ENCODE data around the gene LYPD4. TPM values are rescaled to one million over a fixed set of nuclear protein-coding genes. Genes with fewer than 3 reads are reported as not detected.

LYPD4 gene
- total RNA-seq, 1 experiment from 2014 or later, result not detected

DNA sequence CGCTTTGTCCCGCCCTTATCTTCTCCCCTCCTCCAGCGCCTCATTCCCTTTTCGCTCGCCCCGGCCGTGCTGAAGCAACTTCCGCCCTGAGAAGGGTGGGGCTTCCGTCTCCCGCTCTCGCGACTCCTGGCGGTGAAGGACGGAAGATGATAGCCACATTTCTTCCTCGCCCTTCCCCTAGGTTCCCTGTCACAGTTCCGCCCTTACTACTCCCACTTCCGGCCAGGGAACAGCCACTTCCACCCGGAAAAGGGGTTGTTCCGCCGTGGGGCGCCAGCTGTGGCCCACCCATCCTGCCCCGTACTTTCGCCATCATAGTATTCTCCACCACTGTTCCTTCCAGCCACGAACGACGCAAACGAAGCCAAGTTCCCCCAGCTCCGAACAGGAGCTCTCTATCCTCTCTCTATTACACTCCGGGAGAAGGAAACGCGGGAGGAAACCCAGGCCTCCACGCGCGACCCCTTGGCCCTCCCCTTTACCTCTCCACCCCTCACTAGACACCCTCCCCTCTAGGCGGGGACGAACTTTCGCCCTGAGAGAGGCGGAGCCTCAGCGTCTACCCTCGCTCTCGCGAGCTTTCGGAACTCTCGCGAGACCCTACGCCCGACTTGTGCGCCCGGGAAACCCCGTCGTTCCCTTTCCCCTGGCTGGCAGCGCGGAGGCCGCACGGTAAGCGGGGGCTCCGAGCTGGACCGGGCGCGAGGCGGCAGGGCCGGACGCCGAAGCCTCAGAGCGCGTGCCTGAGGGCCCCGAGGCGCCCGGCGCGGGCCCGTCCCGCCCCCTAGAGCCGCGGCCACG, 15.3 kb upstream of the LYPD4 start, which contains the start of gene RPS19:
Gene RPS19, plus strand, starts transcription at position 638 of the 801 bp plus-strand sequence. CDS start 520 bp downstream, outside the sequence.
- in situ Hi-C loops (cut with HindIII; ENCODE audit: low sequenced_read_pairs), result no loop called here
- DNase-seq (ENCODE audit: low spot score), result peak; percentile 100

DNA sequence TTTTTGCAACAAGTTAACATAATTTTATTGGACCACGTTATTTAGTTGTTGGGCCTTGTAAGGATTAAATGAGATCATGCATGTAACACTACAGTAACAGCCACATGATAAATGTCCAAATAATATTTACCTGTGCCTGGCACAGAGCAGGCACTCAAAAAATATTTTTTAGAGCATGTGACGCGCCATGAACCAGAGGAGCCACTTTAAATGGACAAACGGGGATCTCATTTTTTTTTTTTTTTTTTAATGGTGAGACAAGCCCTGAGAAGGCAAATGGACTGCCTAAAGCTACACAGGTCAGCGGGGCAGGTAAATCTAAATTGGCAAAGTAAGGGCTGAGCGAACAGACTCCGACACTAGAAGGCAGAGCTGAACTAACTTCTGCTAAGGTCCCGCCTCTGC, 14.7 kb upstream of the LYPD4 start:
- in situ Hi-C loops (cut with HindIII; ENCODE audit: low sequenced_read_pairs), result no loop called here
- no peak for DNase-seq (ENCODE audit: low spot score)

DNA sequence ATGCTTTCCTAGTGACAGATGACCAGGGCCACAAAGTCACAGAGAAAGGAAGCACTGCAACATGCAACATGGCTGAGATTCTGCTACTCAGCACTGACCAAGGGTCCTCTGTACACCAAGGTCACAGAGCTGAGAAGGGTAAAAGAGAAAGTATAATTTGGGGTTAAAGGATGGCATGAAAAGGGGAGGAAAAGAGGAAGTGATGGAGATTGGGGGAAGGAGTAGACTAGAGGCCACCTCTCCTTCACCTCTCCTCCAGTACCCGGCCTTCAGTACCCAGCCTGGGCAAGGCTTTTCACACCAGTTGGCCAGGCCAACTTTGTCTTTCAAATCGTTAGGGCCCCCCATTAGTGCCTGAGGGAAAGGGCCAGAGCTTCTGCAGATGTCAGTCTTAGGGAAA, 9.3 kb upstream of the LYPD4 start:
- in situ Hi-C loops (cut with HindIII; ENCODE audit: low sequenced_read_pairs), result no loop called here
- DNase-seq (ENCODE audit: low spot score), result no peak

DNA sequence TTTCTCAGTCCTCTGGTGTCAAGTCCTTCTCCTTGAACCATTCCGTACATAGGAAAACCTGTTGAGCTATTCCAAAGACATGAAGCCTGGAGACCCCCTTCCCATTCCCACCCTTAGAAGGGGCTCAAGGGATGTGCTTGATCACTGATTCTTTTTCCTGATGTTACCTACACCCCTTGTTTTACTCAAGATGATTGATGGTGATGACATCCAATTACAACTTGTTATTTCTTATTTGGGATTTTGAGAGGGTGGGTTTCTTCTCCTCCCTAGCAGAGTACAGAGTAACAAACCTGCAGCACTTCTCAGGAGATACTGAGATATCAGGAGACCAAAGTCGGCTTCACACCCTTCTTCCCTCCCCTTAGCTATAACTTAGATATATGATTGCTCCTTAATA, 8.9 kb upstream of the LYPD4 start:
- DNase-seq (ENCODE audit: low spot score), result no peak
- in situ Hi-C loops (cut with HindIII; ENCODE audit: low sequenced_read_pairs), result no loop called here

DNA sequence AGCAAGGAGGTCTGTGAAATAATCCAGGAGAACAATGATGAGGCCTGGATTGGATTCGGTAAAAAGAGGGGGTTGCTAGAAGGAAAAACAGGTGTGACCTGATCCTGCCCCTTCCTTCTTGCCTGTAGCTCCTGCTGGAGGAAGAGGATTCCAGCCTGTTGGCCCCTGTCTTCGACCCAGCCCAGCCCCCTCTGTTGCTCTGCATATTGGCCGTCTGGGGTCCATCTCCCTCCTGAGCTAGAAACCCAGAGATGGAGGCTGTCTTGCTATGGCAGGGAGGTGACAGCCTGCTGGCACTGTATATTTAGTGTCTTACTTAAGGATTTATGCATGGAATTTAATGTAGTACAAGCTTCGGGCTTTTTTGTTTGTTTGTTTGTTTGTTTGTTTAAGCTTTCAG, 7.0 kb upstream of the LYPD4 start:
- in situ Hi-C loops (cut with HindIII; ENCODE audit: low sequenced_read_pairs), result no loop called here
- DNase-seq (ENCODE audit: low spot score), result no peak

DNA sequence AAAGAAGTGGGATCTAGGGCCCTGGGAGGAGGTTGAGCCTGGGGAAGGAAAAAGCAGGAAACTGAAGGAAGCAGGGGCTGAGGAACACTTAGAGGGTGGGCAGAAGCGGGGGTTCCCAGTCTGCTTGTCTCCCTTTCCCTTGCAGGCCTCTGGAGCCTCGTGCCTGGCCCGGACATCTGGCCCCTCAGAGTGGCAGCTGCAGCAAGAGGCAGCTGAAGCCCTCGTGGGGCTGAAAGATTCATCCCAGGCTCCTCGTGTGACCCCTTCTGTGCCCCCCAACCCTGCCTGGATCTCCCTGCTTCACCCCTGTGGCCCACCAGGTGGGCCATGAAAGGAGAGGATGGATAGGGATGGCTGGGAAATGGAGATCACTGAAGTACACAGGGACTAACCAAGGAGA, 5.9 kb upstream of the LYPD4 start:
- DNase-seq (ENCODE audit: low spot score), result no peak
- in situ Hi-C loops (cut with HindIII; ENCODE audit: low sequenced_read_pairs), result no loop called here

DNA sequence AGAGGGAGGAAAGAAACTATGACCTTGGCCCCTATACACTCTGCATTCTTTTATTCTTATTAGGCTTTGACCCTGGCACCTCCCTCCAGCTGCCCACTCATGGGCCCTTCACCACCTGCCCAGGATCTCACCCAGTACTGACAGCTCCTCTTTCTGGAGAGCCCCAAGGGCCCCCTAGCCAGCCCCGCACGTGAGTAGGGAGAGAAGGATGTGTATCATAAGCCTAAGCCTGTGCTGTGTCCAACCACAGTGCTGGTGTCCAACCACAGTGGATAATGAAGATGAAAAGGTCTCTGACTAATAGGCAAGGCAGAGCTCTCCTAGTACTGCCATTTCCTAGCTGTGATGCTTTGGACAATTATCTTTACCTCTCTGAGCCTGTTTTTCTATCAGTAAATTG, 4.6 kb upstream of the LYPD4 start:
- no peak for DNase-seq (ENCODE audit: low spot score)
- in situ Hi-C loops (cut with HindIII; ENCODE audit: low sequenced_read_pairs), result no loop called here

DNA sequence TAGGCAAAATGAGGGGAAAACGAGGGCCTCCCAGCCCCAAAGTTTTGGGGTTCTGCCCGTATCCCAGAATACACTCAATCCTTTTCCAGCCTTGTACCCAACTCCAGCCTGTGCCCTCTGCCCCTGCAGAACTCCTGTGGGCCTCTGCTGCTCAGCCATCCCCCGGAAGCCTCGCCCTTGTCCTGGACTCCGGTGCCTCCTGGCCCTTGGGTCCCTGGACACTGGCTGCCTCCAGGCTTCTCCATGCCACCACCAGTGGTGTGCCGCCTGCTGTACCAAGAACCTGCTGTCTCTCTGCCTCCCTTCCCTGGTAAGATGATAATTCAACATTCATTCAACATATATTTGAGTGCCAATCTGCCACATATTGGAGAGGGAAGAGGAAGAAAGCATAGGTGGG, 4.2 kb upstream of the LYPD4 start:
- in situ Hi-C loops (cut with HindIII; ENCODE audit: low sequenced_read_pairs), result no loop called here
- no peak for DNase-seq (ENCODE audit: low spot score)

DNA sequence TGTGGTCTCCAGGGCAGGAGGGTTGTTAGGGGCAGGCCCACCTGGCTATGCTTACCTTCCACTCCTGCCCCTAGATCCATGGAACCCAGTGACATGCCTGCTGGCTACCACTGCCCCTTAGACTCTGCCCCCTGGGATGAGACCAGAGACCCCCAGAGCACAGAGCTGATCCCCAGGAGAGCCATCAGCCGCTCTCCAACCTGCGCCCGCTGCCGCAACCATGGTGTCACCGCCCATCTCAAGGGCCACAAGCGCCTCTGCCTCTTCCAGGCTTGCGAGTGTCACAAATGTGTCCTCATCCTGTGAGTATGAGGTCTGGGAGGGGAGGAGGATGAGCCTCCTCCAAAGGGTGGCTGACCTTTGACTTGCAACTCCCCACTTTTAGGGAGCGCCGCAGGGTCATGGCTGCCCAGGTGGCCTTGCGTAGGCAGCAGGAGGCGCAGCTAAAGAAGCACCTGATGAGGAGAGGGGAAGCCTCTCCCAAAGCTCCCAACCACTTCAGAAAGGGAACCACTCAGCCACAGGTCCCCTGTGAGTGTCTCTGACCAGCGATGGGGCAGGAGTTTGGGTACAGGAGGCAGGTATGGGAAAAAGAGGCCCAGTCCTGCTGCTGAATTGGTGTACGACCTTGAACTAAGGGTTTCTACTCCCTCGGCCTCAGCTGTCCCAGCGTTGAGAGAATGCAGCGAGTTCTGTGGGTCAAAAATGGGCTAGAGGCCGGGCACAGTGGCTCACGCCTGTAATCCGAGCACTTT, 3.0 kb upstream of the LYPD4 start:
- DNase-seq (ENCODE audit: low spot score), result no peak
- in situ Hi-C loops (cut with HindIII; ENCODE audit: low sequenced_read_pairs), result no loop called here

DNA sequence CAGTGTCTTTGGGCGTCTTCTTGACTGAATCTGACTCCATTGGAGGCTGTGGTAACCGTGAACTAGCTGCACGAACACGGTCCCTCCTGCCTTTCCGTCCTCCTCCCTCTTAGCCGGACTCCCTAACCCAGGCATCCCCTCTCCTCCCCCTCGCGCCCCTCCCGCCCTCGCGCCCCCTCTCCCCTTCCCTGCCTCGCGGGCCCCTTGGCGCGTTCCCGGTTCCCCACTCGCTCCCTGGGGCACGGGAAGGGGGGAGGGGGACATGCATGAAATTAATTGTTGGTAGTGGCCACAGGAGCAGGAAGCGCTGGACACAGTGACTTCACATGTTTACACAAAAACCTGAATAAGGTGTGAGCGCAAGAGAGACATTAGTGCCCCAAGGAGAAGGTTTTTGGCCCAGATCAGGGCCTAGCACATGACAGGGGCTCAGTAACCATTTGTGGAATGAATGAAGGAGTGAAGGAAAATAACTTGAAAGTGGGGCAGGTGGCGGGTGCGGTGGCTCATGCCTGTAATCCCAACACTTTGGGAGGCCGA, 638 bp upstream of the LYPD4 start:
- in situ Hi-C loops (cut with HindIII; ENCODE audit: low sequenced_read_pairs), result no loop called here
- DNase-seq (ENCODE audit: low spot score), result no peak

DNA sequence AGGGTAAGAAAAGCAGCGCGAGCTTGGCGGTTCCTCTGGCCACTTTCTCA, 343 bp upstream of the LYPD4 start, which contains the start of gene DMRTC2:
Gene DMRTC2, plus strand, starts transcription at position 42 of the 50 bp plus-strand sequence. CDS start 2,387 bp downstream, outside the sequence.
- DNase-seq (ENCODE audit: low spot score), result no peak
- in situ Hi-C loops (cut with HindIII; ENCODE audit: low sequenced_read_pairs), result no loop called here

DNA sequence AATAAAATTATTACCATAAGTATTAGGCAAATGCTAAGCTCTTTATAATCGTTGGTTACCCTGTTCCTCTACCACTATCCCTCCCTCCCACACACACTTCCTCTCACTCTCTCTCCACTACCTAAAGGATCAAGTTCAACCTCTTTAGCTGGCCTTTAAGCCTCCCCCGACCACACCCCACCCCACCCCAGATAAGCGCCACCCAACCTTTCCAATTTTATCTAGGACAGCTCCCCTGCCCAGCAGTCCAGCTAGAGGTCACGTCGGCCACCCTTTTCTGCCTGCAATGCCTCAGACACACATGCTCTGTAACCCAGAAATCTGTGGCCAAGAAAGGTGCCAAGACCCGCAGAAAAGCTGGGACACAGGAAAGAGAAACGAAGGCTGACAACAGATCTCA, 1.1 kb downstream of the LYPD4 start:
- no peak for DNase-seq (ENCODE audit: low spot score)
- in situ Hi-C loops (cut with HindIII; ENCODE audit: low sequenced_read_pairs), result no loop called here

DNA sequence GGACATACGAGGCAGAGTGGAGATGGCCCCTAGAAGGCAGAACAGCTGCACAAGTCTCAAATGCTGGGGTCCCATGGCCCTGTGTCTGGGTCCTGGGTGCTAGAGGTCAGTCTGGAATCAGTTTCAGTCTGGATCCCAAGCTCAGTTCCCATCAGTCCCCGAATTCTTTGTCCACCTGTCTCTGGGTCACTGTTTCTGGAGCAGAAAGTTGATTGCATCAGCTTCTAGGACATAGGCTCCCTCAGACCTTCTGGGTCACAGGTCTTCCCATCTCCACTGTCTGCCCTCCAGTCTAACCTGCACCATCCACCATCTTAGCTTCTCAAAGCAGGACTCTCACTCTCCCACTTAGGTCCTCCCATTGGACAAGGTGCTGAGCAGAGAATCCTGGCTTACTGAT, 5.3 kb downstream of the LYPD4 start:
- in situ Hi-C loops (cut with HindIII; ENCODE audit: low sequenced_read_pairs), result no loop called here
- DNase-seq (ENCODE audit: low spot score), result no peak

DNA sequence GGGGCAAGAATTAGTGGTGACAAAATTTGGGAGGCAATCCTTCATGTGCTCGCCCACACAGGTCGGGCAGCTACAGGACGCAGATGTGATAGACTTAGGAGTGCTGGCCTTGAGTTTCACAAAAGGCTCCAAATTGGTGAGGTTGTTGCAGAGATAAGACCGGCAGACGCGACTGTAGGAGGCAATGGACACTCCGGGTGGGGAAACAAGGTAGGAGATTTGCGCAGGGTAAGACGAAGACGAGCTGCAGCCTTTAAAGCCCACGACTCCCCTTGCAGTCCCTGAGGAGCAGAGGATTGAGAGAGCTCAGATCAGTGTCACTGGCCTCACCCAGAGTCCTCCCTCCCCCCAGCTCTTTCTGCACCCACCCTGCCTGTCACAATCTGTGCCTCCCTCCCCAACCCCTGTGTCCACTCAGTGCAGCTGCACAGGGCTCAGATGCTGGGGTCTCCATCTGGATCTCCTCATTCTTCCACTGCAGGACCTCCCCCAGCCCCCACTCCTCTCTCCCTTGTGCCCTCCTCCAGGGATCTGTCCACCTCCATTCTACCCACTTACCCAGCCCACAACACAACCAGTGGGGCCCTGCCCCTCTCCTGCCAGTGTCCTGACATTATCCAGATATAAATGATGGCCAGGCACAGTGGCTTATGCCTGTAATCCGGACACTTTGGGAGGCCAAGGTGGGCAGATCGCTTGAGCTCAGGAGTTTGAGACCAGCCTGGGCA, 6.3 kb downstream of the LYPD4 start:
- in situ Hi-C loops (cut with HindIII; ENCODE audit: low sequenced_read_pairs), result no loop called here
- DNase-seq (ENCODE audit: low spot score), result no peak

DNA sequence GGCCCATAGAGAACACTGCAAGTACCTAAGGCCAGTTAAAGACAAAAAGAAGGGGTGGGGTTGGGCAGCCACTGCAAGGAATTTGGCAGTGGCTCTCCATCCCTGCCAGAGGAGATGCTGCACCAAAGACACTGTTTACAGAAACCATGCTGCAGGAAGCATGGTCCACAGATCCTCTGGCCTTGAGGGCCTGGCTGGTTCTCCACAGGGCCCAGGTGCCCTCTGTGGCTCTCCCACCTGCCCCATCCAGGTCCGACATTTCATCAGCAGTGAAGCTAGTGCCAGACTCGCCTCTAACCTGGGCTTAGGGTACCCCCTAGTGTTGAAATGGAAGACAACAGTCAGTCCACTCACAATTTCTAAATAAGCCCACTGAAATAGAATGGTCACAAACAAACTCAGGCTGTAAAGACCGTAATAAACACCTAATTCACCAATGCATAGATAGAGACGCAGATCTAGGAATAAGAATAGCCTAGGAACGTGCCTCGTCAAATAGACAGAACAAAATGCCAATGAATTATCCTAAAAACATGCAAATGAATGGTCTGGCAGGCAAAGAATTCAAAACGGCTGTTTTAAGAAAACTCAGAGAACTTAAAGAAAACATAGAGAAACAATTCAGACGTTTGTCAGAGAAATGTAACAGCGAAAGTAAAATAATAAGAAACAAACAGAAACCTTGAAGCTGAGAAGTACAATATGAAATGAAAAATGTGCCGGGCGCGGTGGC, 23.3 kb downstream of the LYPD4 start:
- in situ Hi-C loops (cut with HindIII; ENCODE audit: low sequenced_read_pairs), result no loop called here
- peak; percentile 27 for DNase-seq (ENCODE audit: low spot score)

DNA sequence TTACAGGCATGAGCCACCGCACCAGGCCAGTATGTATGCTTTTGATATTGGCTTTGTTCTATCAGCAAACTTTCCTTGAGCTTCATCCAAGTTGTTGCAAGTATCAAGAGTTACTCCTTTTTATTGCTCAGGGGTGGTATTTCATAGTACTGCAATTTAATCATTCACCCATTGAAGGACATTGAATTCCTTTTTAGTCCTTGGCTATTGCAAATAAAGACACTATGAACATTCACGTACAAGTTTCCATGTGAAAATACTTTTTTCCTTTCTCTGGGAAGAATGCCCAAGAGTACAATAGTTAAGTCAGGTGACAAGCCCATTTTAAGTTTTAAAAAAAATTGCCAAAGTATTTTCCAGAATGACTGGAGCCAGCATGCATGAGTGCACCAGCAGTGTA, 27.7 kb downstream of the LYPD4 start:
- no peak for DNase-seq (ENCODE audit: low spot score)
- in situ Hi-C loops (cut with HindIII; ENCODE audit: low sequenced_read_pairs), result no loop called here

DNA sequence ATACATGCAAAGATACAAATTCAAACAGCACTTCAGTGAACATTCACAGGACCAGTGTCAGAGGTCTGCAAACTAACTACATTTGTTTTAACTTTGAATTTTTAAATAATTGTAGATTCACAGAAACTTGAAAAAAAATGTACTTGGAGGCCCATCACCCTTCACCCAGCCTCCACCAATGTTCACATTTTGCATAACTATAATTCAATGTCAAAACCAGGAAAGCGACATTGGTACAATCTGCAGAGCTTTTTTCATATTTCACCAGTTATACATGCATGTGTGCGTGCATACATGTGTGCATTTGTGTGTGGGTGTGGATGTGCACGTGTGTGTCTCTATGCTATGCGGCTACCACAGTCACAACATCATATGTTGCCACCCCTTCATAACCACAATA, 29.2 kb downstream of the LYPD4 start:
- no peak for DNase-seq (ENCODE audit: low spot score)
- in situ Hi-C loops (cut with HindIII; ENCODE audit: low sequenced_read_pairs), result no loop called here

DNA sequence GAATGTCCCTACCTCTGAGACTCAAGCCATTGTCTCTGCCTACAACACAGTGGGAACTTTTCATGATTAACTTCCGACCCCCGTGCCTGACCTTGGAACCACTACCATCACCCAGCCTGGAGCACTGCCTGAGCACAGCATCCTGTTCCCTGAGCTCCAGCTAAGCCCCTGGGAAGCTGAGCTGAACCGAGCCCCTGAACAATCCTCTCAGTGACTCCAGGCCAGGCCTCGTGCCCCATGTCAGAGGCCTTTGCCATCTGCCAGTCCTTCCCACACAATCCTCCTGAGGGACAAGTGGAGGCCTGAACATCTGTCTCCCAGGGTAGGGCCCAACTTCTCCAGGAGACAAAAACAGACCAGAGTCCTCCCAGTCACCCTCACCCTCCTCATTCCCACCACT, 30.6 kb downstream of the LYPD4 start:
- in situ Hi-C loops (cut with HindIII; ENCODE audit: low sequenced_read_pairs), result no loop called here
- DNase-seq (ENCODE audit: low spot score), result no peak

DNA sequence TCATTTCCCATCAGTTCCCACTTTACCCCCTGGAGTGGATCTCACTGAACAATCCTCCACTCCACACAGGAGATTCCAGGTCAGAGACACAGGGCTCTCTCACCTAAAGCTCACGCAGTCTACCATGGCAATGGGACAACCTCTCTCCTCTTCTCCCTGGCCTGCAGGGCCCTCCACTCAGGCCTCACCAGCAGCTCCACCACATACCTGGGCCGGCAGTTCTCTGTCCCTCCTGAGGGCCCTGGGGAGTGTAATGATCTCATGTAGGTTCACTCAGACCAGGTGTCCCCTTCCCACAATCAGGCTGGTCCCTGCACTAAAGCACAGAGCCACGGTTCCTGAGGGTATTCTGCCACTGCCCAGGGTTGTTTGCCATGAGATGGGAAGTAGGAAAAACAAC, 32.5 kb downstream of the LYPD4 start:
- no peak for DNase-seq (ENCODE audit: low spot score)
- in situ Hi-C loops (cut with HindIII; ENCODE audit: low sequenced_read_pairs), result no loop called here

DNA sequence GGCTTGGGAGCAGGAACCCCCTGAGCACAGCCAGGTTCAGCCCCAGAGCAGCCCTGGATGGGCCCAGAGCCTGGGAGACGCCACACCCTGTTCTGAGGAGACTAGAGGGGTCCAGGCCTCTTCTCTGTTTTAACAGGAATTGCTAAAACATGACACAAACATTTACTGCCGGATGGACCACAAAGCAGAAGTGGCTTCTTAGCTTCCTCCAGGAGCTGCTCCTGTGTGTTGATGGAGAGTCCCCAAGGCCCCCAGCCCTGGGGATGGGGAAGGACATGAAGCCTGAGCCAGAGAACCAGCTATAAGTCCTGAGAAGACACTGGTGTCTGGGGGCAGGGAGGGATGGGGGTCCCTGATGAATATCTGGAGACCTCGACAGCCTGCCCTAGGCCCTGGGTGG, 33.4 kb downstream of the LYPD4 start:
- DNase-seq (ENCODE audit: low spot score), result no peak
- in situ Hi-C loops (cut with HindIII; ENCODE audit: low sequenced_read_pairs), result no loop called here

Measured in G401 (cell line).